LNCAP (cell line): ENCODE measurements around the gene KIF24.

Experiments used
- TF ChIP-seq, protein P1 (sequence below): fragments of 450-650 bp; IDR thresholded peaks from 2 replicates; pipeline ENCODE4 v1.5.1; 2017; ENCODE audit warnings: mild to moderate bottlenecking

The KIF24 gene

DNA sequence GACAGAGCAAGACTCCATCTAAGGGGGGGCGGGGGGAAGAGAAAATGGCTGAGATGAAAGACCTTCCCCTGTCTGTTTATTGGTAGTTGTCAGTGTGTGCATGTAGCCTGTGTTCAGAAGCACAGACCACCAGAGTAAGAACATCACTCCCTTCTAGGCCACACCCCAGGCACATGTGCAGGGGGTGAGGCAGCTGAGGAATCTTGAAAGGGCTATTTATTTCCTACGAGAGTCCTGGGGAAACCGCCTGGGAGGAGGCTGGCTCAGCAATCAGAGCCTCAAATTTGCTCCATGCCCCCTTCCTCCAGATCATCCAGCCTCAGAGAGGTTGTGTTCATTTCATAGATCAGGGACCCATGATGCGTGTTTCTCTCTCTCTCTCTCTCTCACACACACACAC lies 40.6 kb upstream of the KIF24 start:
- TF ChIP-seq, protein P1, sequence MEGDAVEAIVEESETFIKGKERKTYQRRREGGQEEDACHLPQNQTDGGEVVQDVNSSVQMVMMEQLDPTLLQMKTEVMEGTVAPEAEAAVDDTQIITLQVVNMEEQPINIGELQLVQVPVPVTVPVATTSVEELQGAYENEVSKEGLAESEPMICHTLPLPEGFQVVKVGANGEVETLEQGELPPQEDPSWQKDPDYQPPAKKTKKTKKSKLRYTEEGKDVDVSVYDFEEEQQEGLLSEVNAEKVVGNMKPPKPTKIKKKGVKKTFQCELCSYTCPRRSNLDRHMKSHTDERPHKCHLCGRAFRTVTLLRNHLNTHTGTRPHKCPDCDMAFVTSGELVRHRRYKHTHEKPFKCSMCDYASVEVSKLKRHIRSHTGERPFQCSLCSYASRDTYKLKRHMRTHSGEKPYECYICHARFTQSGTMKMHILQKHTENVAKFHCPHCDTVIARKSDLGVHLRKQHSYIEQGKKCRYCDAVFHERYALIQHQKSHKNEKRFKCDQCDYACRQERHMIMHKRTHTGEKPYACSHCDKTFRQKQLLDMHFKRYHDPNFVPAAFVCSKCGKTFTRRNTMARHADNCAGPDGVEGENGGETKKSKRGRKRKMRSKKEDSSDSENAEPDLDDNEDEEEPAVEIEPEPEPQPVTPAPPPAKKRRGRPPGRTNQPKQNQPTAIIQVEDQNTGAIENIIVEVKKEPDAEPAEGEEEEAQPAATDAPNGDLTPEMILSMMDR, result no peak

- TF ChIP-seq, protein P1, result no peak
These were observed 37.3 kb upstream of the KIF24 start for GRCh38 chr9:34366365-34366764.

DNA sequence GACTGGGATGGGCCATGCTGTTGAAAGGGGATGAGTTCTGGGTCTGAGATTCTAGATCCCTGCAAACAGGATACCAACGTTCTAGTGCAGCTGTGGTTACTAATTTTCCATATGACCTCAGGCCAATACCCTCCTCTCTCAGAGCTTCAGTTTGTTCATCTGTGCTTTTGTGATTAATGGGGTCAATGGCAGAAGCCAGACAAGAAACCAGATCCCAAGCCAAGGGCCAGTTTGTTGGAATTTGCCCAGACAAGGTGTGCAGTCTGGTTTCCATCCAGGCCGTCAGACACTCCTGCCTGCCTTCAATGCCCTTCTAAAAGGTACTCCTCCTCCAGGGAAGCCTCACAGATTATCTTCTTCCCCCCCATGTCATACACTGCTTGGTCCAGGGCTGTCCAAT lies 36.2 kb upstream of the KIF24 start:
- TF ChIP-seq, protein P1, result no peak

- TF ChIP-seq, protein P1, result no peak
These were observed 34.7 kb upstream of the KIF24 start for GRCh38 chr9:34363619-34364351.

- TF ChIP-seq, protein P1, result no peak
These were observed 33.6 kb upstream of the KIF24 start for GRCh38 chr9:34362614-34363214.

- TF ChIP-seq, protein P1, result no peak
These were observed 20.3 kb upstream of the KIF24 start for GRCh38 chr9:34349324-34349723.

- TF ChIP-seq, protein P1, result no peak
These were observed 18.7 kb upstream of the KIF24 start for GRCh38 chr9:34347800-34348158.
